HEK293T (cell line): ENCODE data around the gene XDH.

Experiments used
- CTCF ChIA-PET: fragments of 350-600 bp; formaldehyde crosslinking; extraction: SDS; loops from one replicate; lab custom pipeline; 2021; ENCODE audit warnings: antibody characterized with exemption, inconsistent platforms; lab: Yijun Ruan, JAX
- POLR2A ChIA-PET: fragments of 350-600 bp; formaldehyde crosslinking; extraction: SDS; loops from one replicate; lab custom pipeline; 2020; ENCODE audit warnings: antibody characterized with exemption, inconsistent platforms; lab: Yijun Ruan, JAX
- DNase-seq: peaks from one replicate; pipeline ENCODE4 v3.0.0; 2012; ENCODE audit warnings: mixed read lengths; ENCODE audit errors: extremely low spot score
- ARNT ChIP-seq: fragments of 450-650 bp; IDR thresholded peaks from 2 replicates; pipeline ENCODE4 v1.6.1; 2017; ENCODE audit warnings: mild to moderate bottlenecking
- BHLHE40 ChIP-seq: fragments of 450-650 bp; IDR thresholded peaks from 2 replicates; pipeline ENCODE4 v1.6.1; 2016; ENCODE audit warnings: mild to moderate bottlenecking, moderate library complexity, borderline replicate concordance
- CTBP1 ChIP-seq: fragments of 450-650 bp; IDR thresholded peaks from 2 replicates; pipeline ENCODE4 v1.6.1; 2016; ENCODE audit warnings: borderline replicate concordance
- ELF4 ChIP-seq: fragments of 450-650 bp; IDR thresholded peaks from 2 replicates; pipeline ENCODE4 v1.6.1; 2017; ENCODE audit warnings: antibody characterized with exemption
- FOXA1 ChIP-seq: fragments of 450-650 bp; IDR thresholded peaks from 2 replicates; pipeline ENCODE4 v1.6.1; 2016; ENCODE audit warnings: mild to moderate bottlenecking
- FOXK2 ChIP-seq: fragments of 450-650 bp; IDR thresholded peaks from 2 replicates; pipeline ENCODE4 v1.6.1; 2016; ENCODE audit warnings: mild to moderate bottlenecking
- FOXM1 ChIP-seq: fragments of 450-650 bp; IDR thresholded peaks from 2 replicates; pipeline ENCODE4 v1.6.1; 2017; ENCODE audit warnings: mild to moderate bottlenecking, borderline replicate concordance
- HDGF ChIP-seq: fragments of 450-650 bp; IDR thresholded peaks from 2 replicates; pipeline ENCODE4 v1.6.1; 2017; ENCODE audit warnings: antibody characterized with exemption, borderline replicate concordance
- L3MBTL2 ChIP-seq: fragments of 450-650 bp; conservative IDR thresholded peaks from 2 replicates; pipeline ENCODE4 v1.6.1; 2016; ENCODE audit warnings: mild to moderate bottlenecking
- LEF1 ChIP-seq: fragments of 450-650 bp; IDR thresholded peaks from 2 replicates; pipeline ENCODE4 v1.6.1; 2017; ENCODE audit warnings: mild to moderate bottlenecking, borderline replicate concordance
- NFRKB ChIP-seq: fragments of 450-650 bp; IDR thresholded peaks from 2 replicates; pipeline ENCODE4 v1.6.1; 2016; ENCODE audit warnings: mild to moderate bottlenecking, moderate library complexity
- PKNOX1 ChIP-seq: fragments of 450-650 bp; IDR thresholded peaks from 2 replicates; pipeline ENCODE4 v1.6.1; 2016
- SP1 ChIP-seq: fragments of 450-650 bp; IDR thresholded peaks from 2 replicates; pipeline ENCODE4 v1.6.1; 2017
- SUZ12 ChIP-seq: fragments of 450-650 bp; IDR thresholded peaks from 2 replicates; pipeline ENCODE4 v1.6.1; 2016; ENCODE audit warnings: mild to moderate bottlenecking
- TARDBP ChIP-seq: fragments of 450-650 bp; IDR thresholded peaks from 2 replicates; pipeline ENCODE4 v1.6.1; 2016
- ZNF384 ChIP-seq: fragments of 450-650 bp; IDR thresholded peaks from 2 replicates; pipeline ENCODE4 v1.6.1; 2016

Gene XDH

GRCh38 chr2:31379747-31380146, 34.8 kb downstream of the XDH start:
- no peak for DNase-seq
- CTCF ChIA-PET = no interaction called here
- no peak for TF ChIP-seq SUZ12
- no peak for TF ChIP-seq SP1
- no peak for TF ChIP-seq FOXA1
- TF ChIP-seq BHLHE40 = no peak
- TF ChIP-seq FOXM1 = no peak
- TF ChIP-seq ZNF384 = no peak
- no peak for TF ChIP-seq ELF4
- no peak for TF ChIP-seq LEF1
- TF ChIP-seq NFRKB = no peak
- no peak for TF ChIP-seq CTBP1
- no peak for TF ChIP-seq TARDBP
- no peak for TF ChIP-seq PKNOX1
- POLR2A ChIA-PET = no interaction called here

GRCh38 chr2:31378791-31379501, 35.6 kb downstream of the XDH start:
- POLR2A ChIA-PET = no interaction called here
- CTCF ChIA-PET = no interaction called here
- TF ChIP-seq LEF1 (no peak), PKNOX1 (no peak), FOXM1 (no peak), BHLHE40 (no peak), TARDBP (no peak), CTBP1 (no peak), ZNF384 (no peak), FOXK2 (no peak), HDGF (no peak), L3MBTL2 (no peak), FOXA1 (no peak), SP1 (no peak), SUZ12 (no peak), NFRKB (no peak), ELF4 (no peak), ARNT (no peak)
- DNase-seq = no peak

- POLR2A ChIA-PET = no interaction called here
- no peak for TF ChIP-seq TARDBP
- no peak for TF ChIP-seq NFRKB
- no peak for TF ChIP-seq LEF1
- TF ChIP-seq ZNF384 = no peak
- no peak for TF ChIP-seq SUZ12
- TF ChIP-seq FOXA1 = no peak
- TF ChIP-seq ELF4 = no peak
- TF ChIP-seq L3MBTL2 = no peak
- no peak for TF ChIP-seq FOXM1
- TF ChIP-seq FOXK2 = no peak
- TF ChIP-seq CTBP1 = no peak
- no peak for TF ChIP-seq SP1
- TF ChIP-seq HDGF = no peak
- no peak for TF ChIP-seq BHLHE40
- no peak for TF ChIP-seq ARNT
- TF ChIP-seq PKNOX1 = no peak
- CTCF ChIA-PET = no interaction called here
- DNase-seq = no peak
Measured at GRCh38 chr2:31378389-31378788, 36.2 kb downstream of the XDH start.

GRCh38 chr2:31373127-31373526, 41.4 kb downstream of the XDH start:
- TF ChIP-seq SUZ12 (no peak), ELF4 (no peak), SP1 (no peak), HDGF (no peak), L3MBTL2 (no peak), ARNT (no peak), PKNOX1 (no peak), FOXA1 (no peak), BHLHE40 (no peak), LEF1 (no peak), ZNF384 (no peak), FOXK2 (no peak), TARDBP (no peak), NFRKB (no peak), CTBP1 (no peak), FOXM1 (no peak)
- no peak for DNase-seq
- ChIA-PET CTCF (no interaction called here), POLR2A (no interaction called here)

- CTCF ChIA-PET = no interaction called here
- POLR2A ChIA-PET = no interaction called here
- TF ChIP-seq CTBP1 (no peak), L3MBTL2 (no peak), PKNOX1 (no peak), BHLHE40 (no peak), ELF4 (no peak), SUZ12 (no peak), LEF1 (no peak), FOXK2 (no peak), FOXA1 (no peak), TARDBP (no peak), FOXM1 (no peak), NFRKB (no peak), SP1 (no peak), ZNF384 (no peak), ARNT (no peak), HDGF (no peak)
- DNase-seq = no peak
Measured at GRCh38 chr2:31372097-31372496, 42.4 kb downstream of the XDH start.
